ENCODE measurements around the gene KTN1.

Gene KTN1

GRCh38 chr14:55568618-55569017 lies 11.4 kb upstream of the KTN1 start:
- no peak overlapping the region for H3K27ac ChIP-seq
- in situ Hi-C loops (cut with HindIII; ENCODE audit: low pct_ligation_motif_present, low sequenced_read_pairs): no loop called here
- no peak for TF ChIP-seq CTCF (IDR thresholded peaks at IDR 0.05; ENCODE audit: low read depth, low read length, missing control alignments)

GRCh38 chr14:55571125-55571889 lies 8.7 kb upstream of the KTN1 start:
- in situ Hi-C loops (cut with HindIII; ENCODE audit: low pct_ligation_motif_present, low sequenced_read_pairs): no loop called here
- no peak for DNase-seq
- Histone ChIP-seq H3K27me3 (replicated peaks) (no peaks in the 10 kb centered on the region), H3K36me3 (replicated peaks) (no peaks in the 10 kb centered on the region), H3K27ac (no peak overlapping the region), H3K4me3 (ENCODE audit: low read depth, low read length) (no peak overlapping the region)
- no peak for TF ChIP-seq CTCF (IDR thresholded peaks at IDR 0.05; ENCODE audit: low read depth, low read length, missing control alignments)

More at GRCh38 chr14:55568618-55569017, 11.4 kb upstream of the KTN1 start:
- Histone ChIP-seq H3K4me3 (ENCODE audit: low read depth, low read length) (no peak overlapping the region), H3K36me3 (replicated peaks) (no peaks in the 10 kb centered on the region), H3K27me3 (replicated peaks) (no peaks in the 10 kb centered on the region)
- no peak for DNase-seq

GRCh38 chr14:55572578-55572977 lies 7.4 kb upstream of the KTN1 start:
- in situ Hi-C loops (cut with HindIII; ENCODE audit: low pct_ligation_motif_present, low sequenced_read_pairs): no loop called here
- Histone ChIP-seq H3K36me3 (replicated peaks) (no peaks in the 10 kb centered on the region), H3K27me3 (replicated peaks) (no peaks in the 10 kb centered on the region), H3K27ac (no peak overlapping the region), H3K4me3 (ENCODE audit: low read depth, low read length) (no peak overlapping the region)
- no peak for DNase-seq
- no peak for TF ChIP-seq CTCF (IDR thresholded peaks at IDR 0.05; ENCODE audit: low read depth, low read length, missing control alignments)

GRCh38 chr14:55574988-55575387 lies 5.0 kb upstream of the KTN1 start:
- H3K36me3 ChIP-seq (replicated peaks): no peaks in the 10 kb centered on the region
- no peak overlapping the region for H3K4me3 ChIP-seq (ENCODE audit: low read depth, low read length)
- no peaks in the 10 kb centered on the region for H3K27me3 ChIP-seq (replicated peaks)
- no peak for DNase-seq
- TF ChIP-seq CTCF (IDR thresholded peaks at IDR 0.05; ENCODE audit: low read depth, low read length, missing control alignments): no peak
- no peak overlapping the region for H3K27ac ChIP-seq
- in situ Hi-C loops (cut with HindIII; ENCODE audit: low pct_ligation_motif_present, low sequenced_read_pairs): no loop called here

GRCh38 chr14:55577229-55577628 lies 2.8 kb upstream of the KTN1 start:
- H3K4me3 ChIP-seq (ENCODE audit: low read depth, low read length): no peak overlapping the region
- no peak overlapping the region for H3K27ac ChIP-seq
- DNase-seq: no peak
- in situ Hi-C loops (cut with HindIII; ENCODE audit: low pct_ligation_motif_present, low sequenced_read_pairs): no loop called here
- no peaks in the 10 kb centered on the region for H3K36me3 ChIP-seq (replicated peaks)
- no peak for TF ChIP-seq CTCF (IDR thresholded peaks at IDR 0.05; ENCODE audit: low read depth, low read length, missing control alignments)
- H3K27me3 ChIP-seq (replicated peaks): no peaks in the 10 kb centered on the region

GRCh38 chr14:55578511-55578910 lies 1.5 kb upstream of the KTN1 start:
- Histone ChIP-seq H3K27me3 (replicated peaks) (no peaks in the 10 kb centered on the region), H3K27ac (no peak overlapping the region), H3K36me3 (replicated peaks) (no peaks in the 10 kb centered on the region), H3K4me3 (ENCODE audit: low read depth, low read length) (no peak overlapping the region)
- in situ Hi-C loops (cut with HindIII; ENCODE audit: low pct_ligation_motif_present, low sequenced_read_pairs): no loop called here
- DNase-seq: no peak
- no peak for TF ChIP-seq CTCF (IDR thresholded peaks at IDR 0.05; ENCODE audit: low read depth, low read length, missing control alignments)

Measured in brain microvascular endothelial cell (primary cell).